SU-DHL-6 (cell line): Measurements from ENCODE around the gene PI4KA.

Experiments
- H2AFZ ChIP-seq: fragments of 200-600 bp; sonication (generic); 2 replicates; pipeline ENCODE4 v1.6.1; 2014; ENCODE audit warnings: low read depth, mild to moderate bottlenecking, moderate library complexity, mixed read lengths, antibody characterized with exemption, low read length; ENCODE audit not compliant: severe bottlenecking
- H3F3A ChIP-seq: fragments of 200-600 bp; shearing (Covaris generic); 2 replicates; pipeline ENCODE4 v1.6.0; 2016; ENCODE audit warnings: antibody characterized with exemption, mild to moderate bottlenecking; ENCODE audit not compliant: insufficient read depth
- H3K27ac ChIP-seq: fragments of 200-600 bp; sonication (generic); 2 replicates; pipeline ENCODE4 v1.5.1; 2016; ENCODE audit warnings: low read depth, mild to moderate bottlenecking, low read length, moderate library complexity, mixed read lengths
- H3K27me3 ChIP-seq: fragments of 200-600 bp; sonication (generic), shearing (Covaris generic); 2 replicates; pipeline ENCODE4 v1.6.0; 2014; ENCODE audit warnings: mild to moderate bottlenecking, low read length
- H3K36me3 ChIP-seq: fragments of 200-600 bp; sonication (generic); 2 replicates; pipeline ENCODE4 v1.6.1; 2014; ENCODE audit warnings: mild to moderate bottlenecking, low read length, mixed read lengths
- H3K4me2 ChIP-seq: fragments of 300-600, 200-600 bp; shearing (Covaris generic), sonication (generic); 2 replicates; pipeline ENCODE4 v1.6.0; 2014; ENCODE audit warnings: low read length, low read depth, mild to moderate bottlenecking; ENCODE audit not compliant: poor library complexity, severe bottlenecking
- H3K4me3 ChIP-seq: fragments of 200-600 bp; sonication (generic); 2 replicates; pipeline ENCODE4 v1.5.1; 2014; ENCODE audit warnings: antibody characterized with exemption, low read length, mild to moderate bottlenecking, mixed read lengths; ENCODE audit not compliant: insufficient read depth, poor library complexity, severe bottlenecking
- H3K79me2 ChIP-seq: fragments of 200-600 bp; sonication (generic); 2 replicates; pipeline ENCODE4 v1.6.1; 2014; ENCODE audit warnings: mild to moderate bottlenecking, low read length, moderate library complexity; ENCODE audit not compliant: insufficient read depth
- H3K9ac ChIP-seq: fragments of 200-600 bp; sonication (generic); 2 replicates; pipeline ENCODE4 v1.7.0; 2014; ENCODE audit warnings: mild to moderate bottlenecking, low read length
- H3K9me2 ChIP-seq: fragments of 200-600 bp; sonication (generic); replicated peaks from 2 replicates; pipeline ENCODE4 v1.6.1; 2014; ENCODE audit warnings: low read length; ENCODE audit not compliant: insufficient read depth
- H3K9me3 ChIP-seq: fragments of 200-600 bp; sonication (generic); 2 replicates; pipeline ENCODE4 v1.6.1; 2014; ENCODE audit warnings: low read length, mixed read lengths; ENCODE audit not compliant: insufficient read depth
- H4K20me1 ChIP-seq: fragments of 200-600 bp; sonication (generic); 2 replicates; pipeline ENCODE4 v1.6.1; 2014; ENCODE audit warnings: low read depth, mild to moderate bottlenecking, antibody characterized with exemption, low read length, moderate library complexity, mixed read lengths
- CTCF ChIP-seq: fragments of 200-600 bp; sonication (generic); IDR thresholded peaks from one replicate; pipeline ENCODE4 v1.5.1; 2017; ENCODE audit warnings: antibody characterized with exemption, mild to moderate bottlenecking, low read length, moderate library complexity; ENCODE audit not compliant: insufficient read depth, poor library complexity, severe bottlenecking
- EZH2phosphoT487 ChIP-seq: fragments of 200-600 bp; sonication (generic), shearing (Covaris generic); conservative IDR thresholded peaks from 2 replicates; pipeline ENCODE4 v1.6.1; 2018; ENCODE audit warnings: mild to moderate bottlenecking, antibody characterized with exemption, low read length, moderate library complexity, mixed read lengths

The PI4KA gene

GRCh38 chr22:20779818-20780158 lies 78.8 kb downstream of the PI4KA start:
- Histone ChIP-seq H3K9me2 (no peaks in the 10 kb centered on the region), H3K36me3 (no peaks in the 10 kb centered on the region), H3K27ac (no peak overlapping the region), H3K27me3 (no peaks in the 10 kb centered on the region), H3K79me2 (no peaks in the 10 kb centered on the region), H3F3A (no peaks in the 10 kb centered on the region; the same call in 1 of the 2 replicates), H3K9me3 (no peaks in the 10 kb centered on the region), H2AFZ (no peak overlapping the region), H3K4me3 (no peak overlapping the region), H3K4me2 (no peak overlapping the region), H3K9ac (no peak overlapping the region), H4K20me1 (no peaks in the 10 kb centered on the region)
- no peak for TF ChIP-seq CTCF
- no peak for TF ChIP-seq EZH2phosphoT487

- H2AFZ ChIP-seq: no peak overlapping the region
- no peaks in the 10 kb centered on the region for H3K36me3 ChIP-seq
- no peak overlapping the region for H3K4me3 ChIP-seq
- no peaks in the 10 kb centered on the region for H3F3A ChIP-seq
- H3K27ac ChIP-seq: no peak overlapping the region
- no peaks in the 10 kb centered on the region for H4K20me1 ChIP-seq
- no peaks in the 10 kb centered on the region for H3K27me3 ChIP-seq
- H3K9ac ChIP-seq: no peak overlapping the region
- no peaks in the 10 kb centered on the region for H3K9me3 ChIP-seq
- H3K79me2 ChIP-seq: no peaks in the 10 kb centered on the region
- H3K4me2 ChIP-seq: no peak overlapping the region
- H3K9me2 ChIP-seq: no peaks in the 10 kb centered on the region
- no peak for TF ChIP-seq EZH2phosphoT487
- no peak for TF ChIP-seq CTCF
Measured at GRCh38 chr22:20779014-20779817, 79.4 kb downstream of the PI4KA start.

GRCh38 chr22:20777420-20778177 lies 81.0 kb downstream of the PI4KA start:
- Histone ChIP-seq H3F3A (no peaks in the 10 kb centered on the region), H3K4me3 (no peak overlapping the region), H3K27ac (no peak overlapping the region), H2AFZ (no peak overlapping the region), H3K27me3 (no peaks in the 10 kb centered on the region), H3K4me2 (no peak overlapping the region), H3K36me3 (no peaks in the 10 kb centered on the region), H3K9me2 (no peaks in the 10 kb centered on the region), H4K20me1 (no peaks in the 10 kb centered on the region), H3K79me2 (no peaks in the 10 kb centered on the region), H3K9ac (no peak overlapping the region), H3K9me3 (no peaks in the 10 kb centered on the region)
- TF ChIP-seq EZH2phosphoT487 (no peak), CTCF (no peak)
